HG02623 (cell line): ENCODE results near the gene CRHR2.

Experiments
- ATAC-seq: cut with Tn5 transposase; IDR thresholded peaks from one replicate; pipeline ENCODE4 v1.9.1; 2021; ENCODE audit warnings: moderate library complexity; ENCODE audit not compliant: unreplicated experiment

CRHR2 gene

GRCh38 chr7:30683306-30683705 is 1.1 kb upstream of the CRHR2 start:
- ATAC-seq, result no peak

- no peak for ATAC-seq
Measured at GRCh38 chr7:30681815-30682211, 443 bp downstream of the CRHR2 start.

- ATAC-seq, result no peak
Measured at GRCh38 chr7:30681331-30681797, 892 bp downstream of the CRHR2 start.

- ATAC-seq, result no peak
Measured at GRCh38 chr7:30679664-30680063, 2.6 kb downstream of the CRHR2 start.

- no peak for ATAC-seq
Measured at GRCh38 chr7:30678805-30679204, 3.5 kb downstream of the CRHR2 start.

- no peak for ATAC-seq
Measured at GRCh38 chr7:30674876-30675275, 7.4 kb downstream of the CRHR2 start.

GRCh38 chr7:30674420-30674819 is 7.8 kb downstream of the CRHR2 start:
- ATAC-seq, result no peak

- no peak for ATAC-seq
Measured at GRCh38 chr7:30671793-30672465, 10.3 kb downstream of the CRHR2 start.

- no peak for ATAC-seq
Measured at GRCh38 chr7:30668102-30668501, 14.2 kb downstream of the CRHR2 start.

- ATAC-seq, result no peak
Measured at GRCh38 chr7:30667172-30667571, 15.1 kb downstream of the CRHR2 start.

- no peak for ATAC-seq
Measured at GRCh38 chr7:30665449-30665848, 16.8 kb downstream of the CRHR2 start.

- ATAC-seq, result no peak
Measured at GRCh38 chr7:30665043-30665442, 17.2 kb downstream of the CRHR2 start.

- ATAC-seq, result no peak
Measured at GRCh38 chr7:30664184-30664885, 17.9 kb downstream of the CRHR2 start.

- ATAC-seq, result no peak
Measured at GRCh38 chr7:30663414-30663813, 18.8 kb downstream of the CRHR2 start.

GRCh38 chr7:30662431-30662939 is 19.8 kb downstream of the CRHR2 start:
- ATAC-seq, result no peak

GRCh38 chr7:30661926-30662325 is 20.3 kb downstream of the CRHR2 start:
- ATAC-seq, result no peak

GRCh38 chr7:30660331-30661255 is 21.7 kb downstream of the CRHR2 start:
- ATAC-seq, result no peak

- ATAC-seq, result no peak
Measured at GRCh38 chr7:30659312-30659711, 22.9 kb downstream of the CRHR2 start.

- no peak for ATAC-seq
Measured at GRCh38 chr7:30658479-30659074, 23.7 kb downstream of the CRHR2 start.

- ATAC-seq, result no peak
Measured at GRCh38 chr7:30657131-30657530, 25.1 kb downstream of the CRHR2 start.
